Cortex of kidney (tissue), 1 donor: ENCODE results near the gene KBTBD7.

Experiments
- DNase-seq: peaks from one replicate; lab custom pipeline; 2025; lab: John Stamatoyannopoulos, UW

The KBTBD7 gene, protein sequence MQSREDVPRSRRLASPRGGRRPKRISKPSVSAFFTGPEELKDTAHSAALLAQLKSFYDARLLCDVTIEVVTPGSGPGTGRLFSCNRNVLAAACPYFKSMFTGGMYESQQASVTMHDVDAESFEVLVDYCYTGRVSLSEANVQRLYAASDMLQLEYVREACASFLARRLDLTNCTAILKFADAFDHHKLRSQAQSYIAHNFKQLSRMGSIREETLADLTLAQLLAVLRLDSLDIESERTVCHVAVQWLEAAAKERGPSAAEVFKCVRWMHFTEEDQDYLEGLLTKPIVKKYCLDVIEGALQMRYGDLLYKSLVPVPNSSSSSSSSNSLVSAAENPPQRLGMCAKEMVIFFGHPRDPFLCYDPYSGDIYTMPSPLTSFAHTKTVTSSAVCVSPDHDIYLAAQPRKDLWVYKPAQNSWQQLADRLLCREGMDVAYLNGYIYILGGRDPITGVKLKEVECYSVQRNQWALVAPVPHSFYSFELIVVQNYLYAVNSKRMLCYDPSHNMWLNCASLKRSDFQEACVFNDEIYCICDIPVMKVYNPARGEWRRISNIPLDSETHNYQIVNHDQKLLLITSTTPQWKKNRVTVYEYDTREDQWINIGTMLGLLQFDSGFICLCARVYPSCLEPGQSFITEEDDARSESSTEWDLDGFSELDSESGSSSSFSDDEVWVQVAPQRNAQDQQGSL

DNA sequence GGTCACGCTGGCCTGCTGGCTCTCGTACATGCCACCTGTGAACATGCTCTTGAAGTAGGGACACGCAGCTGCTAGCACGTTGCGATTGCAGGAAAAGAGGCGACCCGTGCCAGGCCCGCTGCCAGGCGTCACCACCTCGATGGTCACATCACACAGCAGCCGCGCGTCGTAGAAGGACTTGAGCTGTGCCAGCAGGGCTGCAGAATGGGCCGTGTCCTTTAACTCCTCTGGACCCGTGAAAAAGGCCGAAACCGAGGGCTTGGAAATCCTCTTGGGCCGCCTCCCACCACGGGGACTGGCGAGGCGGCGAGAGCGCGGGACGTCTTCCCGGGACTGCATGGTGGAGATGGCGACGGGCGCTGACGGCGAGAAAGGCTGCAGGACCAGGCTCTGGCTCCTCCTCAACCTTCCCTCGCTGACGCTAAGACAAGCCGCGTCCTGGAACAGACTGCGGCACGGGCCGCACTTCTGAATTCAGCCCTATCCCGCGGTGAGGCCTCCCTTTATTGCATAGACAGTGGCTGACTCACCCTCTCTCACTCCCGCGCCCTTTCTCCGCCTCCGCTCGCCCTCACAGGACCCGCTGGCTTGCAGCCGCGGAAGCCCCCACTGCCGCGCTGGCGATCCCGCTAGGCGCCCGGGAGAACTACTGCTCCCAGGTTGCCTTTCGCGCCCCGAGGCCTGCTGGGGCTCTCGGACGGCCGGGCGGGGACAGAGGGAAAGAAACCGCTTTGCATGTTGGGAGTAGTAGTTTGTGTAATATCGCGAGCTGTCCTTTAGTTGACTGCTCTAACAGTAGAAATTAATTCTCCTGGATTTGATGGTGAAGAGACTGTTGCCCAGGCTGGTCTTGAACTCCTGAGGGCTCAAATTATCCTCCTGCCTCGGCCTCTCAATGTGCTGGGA is at the start of gene KBTBD7:
Gene KBTBD7 (minus strand): TSS at position 651 of the 906 bp plus-strand sequence. CDS start 312 bp downstream, at position 339.
- peak; percentile 48 for DNase-seq

DNA sequence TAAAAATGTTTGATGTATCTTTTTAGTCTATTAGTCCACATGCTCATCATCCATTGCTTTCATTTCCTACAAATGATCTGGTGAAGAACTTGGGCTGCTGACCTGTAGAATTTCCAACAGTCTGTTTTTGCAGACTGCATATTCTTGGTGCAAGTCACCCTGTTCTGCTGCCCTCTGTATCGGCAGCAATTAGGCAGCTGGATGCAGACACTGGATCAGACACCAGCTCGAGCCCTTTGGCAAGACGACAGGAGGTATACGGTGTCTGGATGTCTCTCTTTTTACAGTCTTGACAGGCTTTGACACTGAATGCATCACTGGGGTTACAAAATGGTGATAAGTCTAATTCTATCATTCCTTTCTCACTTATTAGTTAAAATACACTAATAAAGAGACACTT is 47.3 kb upstream of the KBTBD7 start:
- DNase-seq: no peak

DNA sequence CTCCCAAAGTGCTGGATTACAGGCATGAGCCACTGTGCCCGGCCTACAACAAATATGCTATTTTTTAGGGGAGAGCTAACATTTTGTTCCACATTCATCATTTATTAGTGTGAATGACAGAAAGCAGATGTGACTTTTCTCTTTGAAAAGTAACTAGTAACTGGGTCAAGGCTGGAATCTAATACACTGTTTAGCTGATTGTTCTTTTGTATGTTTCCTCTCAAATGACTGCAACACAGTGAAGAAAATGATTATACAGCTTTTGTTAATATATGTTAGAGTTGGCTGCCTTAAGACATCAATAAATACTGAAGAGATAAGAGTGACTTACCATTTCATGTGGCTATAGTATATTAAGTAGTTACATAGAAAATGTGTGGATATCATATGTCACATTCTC is 42.0 kb upstream of the KBTBD7 start:
- no peak for DNase-seq

DNA sequence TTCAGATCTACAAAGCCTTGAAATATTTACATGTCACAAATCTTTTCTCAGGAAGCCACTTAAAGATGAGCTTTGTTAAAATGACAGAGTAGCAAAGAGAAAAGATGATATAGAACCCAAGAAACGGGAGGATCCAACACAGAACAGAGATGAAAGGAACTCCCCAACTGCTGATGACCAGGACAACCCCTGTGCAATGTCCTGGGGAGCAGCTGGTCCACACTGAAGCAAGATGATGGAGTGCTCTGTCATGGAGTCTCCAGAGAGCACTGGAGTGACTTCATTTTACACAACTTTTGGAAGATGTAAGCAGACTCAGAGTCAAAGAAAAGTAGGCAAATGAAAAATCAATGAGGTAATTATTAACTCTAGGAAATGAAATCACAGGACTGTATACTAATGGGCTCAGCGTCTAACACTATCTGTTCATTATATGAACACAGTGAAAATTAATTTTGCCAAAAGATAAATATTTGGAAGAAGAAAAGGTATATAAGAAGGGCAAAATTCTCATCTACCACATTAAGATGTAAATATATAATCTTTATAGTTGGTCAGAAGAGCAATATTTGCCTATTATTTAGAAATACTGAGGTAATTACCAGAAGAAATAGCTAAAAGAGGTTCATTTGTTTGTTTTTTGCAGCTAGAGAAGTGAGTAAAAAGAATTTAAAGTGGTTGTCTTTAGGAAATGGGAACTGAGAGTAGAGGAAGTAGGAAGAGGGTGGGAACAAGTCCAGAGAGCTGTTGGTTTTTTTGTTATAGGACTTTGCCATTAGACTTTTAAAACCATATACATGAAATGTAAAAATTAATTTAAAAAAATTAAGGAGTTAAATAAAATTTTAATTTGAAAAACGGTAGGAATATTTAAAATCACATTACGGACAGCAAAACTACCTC is 38.5 kb upstream of the KBTBD7 start:
- no peak for DNase-seq

DNA sequence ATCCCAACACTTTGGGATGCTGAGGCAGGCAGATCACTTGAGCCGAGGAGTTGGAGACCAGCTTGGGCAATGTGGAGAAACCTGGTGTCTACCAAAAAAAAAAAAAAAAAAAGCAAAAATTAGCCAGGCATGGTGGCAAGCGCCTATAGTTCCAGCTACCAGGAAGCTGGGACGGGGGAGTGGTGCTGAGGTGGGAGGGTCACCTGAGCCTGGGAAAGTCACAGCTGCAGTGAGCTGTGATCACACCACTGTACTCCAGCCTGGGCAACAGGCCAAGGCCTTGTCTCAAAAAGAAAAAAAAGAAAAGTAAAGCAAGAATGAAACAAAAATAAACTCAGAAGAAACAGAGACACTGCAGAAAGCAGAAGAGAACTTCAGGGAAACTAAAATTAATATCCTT is 37.4 kb upstream of the KBTBD7 start:
- DNase-seq: no peak

DNA sequence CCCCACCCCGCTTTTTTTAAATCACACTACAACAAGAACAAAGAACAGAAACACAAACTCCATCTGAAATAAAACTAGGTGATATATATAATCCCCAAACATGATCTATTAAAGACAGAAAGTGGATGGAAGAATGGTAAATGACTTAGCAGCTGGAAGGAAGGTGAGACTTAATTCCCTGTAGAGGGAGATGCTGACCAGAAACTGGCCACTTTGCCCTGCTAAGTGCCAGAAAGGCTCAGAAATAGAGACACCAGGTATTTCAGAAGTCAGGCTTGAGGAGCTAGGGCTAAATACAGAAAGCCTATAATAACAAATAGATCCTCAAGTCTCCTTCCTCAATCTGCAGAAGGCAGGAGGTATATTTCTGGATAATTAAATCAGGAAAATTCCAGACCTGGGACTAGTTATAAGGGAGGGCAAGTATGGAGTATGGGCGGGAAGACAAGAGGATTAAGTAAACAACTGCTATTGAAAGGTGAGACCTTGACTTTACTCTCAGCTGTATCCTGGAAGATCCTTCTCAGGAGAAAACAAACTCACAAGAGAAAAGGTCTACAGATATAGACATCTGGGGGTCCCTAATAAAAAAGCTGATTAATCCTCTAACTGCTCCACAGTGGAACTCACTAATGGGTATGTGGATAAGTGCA is 36.8 kb upstream of the KBTBD7 start:
- no peak for DNase-seq

DNA sequence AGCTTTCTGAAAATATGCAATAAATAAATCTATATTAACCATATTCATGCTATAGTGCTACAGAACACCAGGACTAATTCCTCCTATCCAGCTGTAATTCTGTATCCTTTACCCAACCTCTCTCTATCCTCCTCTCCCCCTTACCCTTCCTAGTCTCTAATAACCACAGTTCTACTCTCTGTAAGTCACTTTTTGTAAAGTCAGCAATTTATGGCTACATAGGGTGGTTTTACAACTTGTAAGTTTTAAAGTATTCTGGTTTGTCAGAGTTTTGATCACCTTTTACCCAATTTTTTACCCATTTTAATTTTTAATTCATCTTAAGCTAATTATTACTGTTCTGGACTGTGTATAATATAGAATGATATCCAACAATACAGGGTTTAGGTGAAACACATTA is 35.0 kb upstream of the KBTBD7 start:
- no peak for DNase-seq

DNA sequence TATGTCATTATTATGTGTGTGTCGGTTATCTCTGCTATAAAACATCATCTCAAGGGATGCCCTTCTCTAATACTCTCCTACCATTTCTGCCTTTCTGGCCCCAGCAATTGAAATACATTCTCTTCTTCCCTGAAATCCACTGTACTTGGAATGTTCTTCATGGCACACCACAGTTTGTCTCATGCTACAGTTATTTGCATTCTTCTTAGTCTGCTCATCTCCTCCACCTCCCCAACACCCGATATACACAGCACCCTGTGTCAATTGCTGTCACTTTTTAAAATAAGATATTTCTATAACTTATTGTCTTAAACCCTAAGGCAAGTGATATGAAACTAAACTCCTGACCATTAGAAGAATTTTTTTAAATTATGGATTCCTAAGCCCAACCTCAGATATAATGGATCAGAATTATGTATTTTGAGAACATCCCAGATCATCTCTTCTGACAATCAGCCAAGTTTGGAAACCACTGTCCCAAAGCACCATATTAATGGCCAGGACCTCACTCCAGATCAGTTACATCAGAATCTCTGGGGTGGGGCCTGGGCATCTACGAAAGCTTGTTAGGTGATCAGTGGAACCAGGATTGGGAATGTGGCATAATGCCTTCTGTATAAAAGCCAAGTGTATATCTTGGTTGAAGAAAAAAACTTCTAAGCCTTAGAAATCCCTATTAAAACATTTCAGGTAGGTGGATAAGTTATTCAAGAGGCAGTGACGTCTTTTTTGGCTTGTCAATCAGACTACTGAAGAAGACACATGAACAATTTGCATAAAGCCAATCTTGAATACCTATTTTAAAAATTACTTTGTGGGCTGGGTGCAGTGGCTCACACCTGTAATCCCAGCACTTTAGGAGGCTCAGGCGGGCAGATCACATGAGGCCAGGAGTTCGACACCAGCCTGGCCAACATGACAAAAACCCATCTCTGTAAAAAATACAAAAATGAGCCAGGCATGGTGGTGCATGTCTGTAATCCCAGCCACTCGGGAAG is 30.0 kb upstream of the KBTBD7 start:
- no peak for DNase-seq

DNA sequence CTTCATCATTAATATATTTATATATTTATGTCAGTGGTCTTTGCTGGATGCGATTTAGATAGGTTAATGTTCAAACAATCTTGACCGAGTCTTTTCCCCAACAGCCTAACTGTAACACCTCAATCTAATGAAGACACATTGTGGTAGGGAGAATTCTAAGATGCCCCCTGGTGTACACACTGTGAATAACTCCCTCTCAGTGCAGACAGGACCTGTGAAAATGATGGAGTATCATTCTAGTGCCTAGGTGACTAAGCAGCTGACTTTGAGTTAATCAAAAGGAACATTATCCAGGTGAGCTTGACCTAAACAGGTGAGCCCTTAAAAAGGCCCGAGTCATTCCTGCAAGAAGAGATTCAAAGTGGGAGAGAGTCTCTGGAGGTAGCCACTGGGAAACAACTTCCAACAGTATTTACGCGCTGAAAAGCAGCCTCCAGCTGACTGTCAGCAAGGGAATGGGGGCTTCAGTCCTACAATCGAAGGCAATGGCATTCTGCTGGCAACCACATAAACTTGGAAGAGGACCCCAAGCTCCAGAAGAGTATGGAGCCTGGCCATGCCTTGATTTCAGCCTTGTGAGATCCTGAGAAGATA is 28.0 kb upstream of the KBTBD7 start:
- DNase-seq: no peak

DNA sequence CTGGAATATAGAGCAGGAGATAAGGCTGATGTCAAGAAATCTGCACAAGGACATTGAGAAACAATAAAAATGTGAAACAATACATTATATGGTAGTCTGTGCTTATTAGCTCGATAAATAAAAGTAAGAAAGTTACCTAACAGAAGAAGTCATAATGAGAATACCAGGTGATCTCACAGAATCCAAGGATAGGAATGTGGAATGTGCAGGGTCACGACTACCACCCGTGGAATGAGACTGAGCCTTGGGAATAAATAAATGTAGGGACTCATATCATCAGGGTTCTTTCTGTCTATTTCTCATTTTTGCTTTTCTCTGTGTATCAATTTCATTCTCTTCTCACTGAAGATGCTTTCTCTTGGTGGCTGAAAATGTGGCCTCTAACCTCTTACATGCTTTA is 26.0 kb upstream of the KBTBD7 start:
- no peak for DNase-seq

DNA sequence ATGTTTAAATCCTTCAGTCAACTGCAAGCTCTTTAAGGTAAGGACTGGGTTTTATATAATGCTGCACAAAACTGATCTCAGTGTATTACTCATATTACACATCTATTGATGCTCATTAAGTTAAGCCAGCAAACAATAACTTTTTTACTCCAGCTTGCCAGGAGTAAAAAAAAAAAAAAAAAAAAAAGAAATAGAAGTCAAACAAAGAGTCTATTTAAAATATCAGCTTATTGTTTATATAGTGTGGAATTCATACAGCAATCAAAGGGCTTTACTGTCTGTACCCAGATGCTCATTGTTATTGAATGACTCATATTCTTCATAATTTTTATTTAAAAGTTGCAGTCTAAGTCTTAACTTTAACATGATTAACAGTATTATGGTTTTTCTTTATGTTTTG is 21.8 kb upstream of the KBTBD7 start:
- no peak for DNase-seq

DNA sequence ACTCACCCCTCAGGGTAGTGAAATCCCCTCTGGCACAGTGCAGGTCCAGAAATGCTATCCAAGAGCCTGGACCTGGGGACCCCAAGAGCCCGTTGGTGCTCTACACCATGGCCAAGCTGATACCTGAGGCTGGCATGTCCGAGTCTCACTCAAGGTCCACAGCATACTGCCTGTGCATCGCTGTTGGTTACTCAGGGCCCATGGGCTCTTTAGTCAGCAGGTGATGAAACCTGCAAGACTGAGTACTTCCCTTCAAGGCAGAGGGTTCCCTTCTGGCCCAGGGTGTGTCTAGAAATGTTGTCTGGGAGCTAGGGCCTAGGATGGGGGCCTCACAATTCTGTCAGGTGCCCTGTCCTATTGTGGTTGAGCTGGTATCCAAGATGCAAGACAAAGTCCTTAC is 19.6 kb upstream of the KBTBD7 start:
- no peak for DNase-seq

DNA sequence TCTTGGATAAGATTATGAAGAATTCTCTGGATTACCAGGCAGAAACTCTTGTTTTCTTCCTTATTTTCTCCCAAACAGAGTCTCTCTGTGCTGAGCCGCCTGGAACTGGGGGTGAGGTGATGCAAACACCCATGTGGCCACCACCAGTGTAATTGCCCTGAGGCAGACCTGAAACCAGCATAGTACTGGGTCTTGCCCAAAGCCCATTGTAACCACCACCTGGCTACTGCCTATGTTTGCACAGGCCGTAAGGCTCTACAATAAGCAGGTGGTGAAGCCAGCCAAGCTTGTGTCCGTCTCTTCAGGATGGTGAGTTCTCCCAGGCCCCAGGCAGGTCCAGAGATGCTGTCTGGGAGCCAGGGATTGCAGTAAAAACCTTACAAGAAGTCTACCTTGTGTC is 18.9 kb upstream of the KBTBD7 start:
- no peak for DNase-seq

DNA sequence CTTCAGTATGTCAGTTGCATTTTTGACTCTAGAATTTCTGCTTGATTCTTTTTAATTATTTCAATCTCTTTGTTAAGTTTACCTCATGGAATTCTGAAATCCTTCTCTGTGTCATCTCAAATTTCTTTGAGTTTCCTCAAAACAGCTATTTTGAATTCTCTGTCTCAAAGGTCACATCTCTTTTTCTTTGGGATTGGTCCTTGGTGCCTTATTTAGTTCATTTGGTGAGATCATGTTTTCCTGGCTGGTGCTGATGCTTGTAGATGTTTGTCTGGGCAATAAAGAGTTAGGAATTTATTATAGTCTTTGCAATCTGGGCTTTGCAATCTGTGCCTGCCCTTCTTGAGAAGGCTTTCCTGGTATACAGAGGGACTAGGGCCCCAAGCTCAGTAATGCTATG is 18.5 kb upstream of the KBTBD7 start:
- DNase-seq: no peak

DNA sequence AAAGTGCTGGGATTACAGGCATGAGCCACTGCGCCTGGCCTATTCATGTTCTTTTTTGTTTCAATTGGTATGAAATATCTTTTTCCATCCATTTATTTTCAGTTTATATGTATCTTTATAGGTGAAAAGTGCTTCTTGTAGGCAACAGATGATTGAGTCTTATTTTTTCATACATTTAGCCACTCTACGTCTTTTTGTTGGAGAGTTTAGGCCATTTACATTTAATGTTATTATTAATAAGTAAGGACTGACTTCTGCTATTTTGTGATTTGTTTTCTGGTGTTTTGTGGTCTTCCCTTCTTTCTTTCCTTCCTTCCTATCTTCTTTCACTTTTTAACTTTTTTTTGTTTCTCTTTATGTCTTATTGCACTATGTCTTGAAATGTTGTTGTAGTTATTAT is 16.7 kb upstream of the KBTBD7 start:
- no peak for DNase-seq

DNA sequence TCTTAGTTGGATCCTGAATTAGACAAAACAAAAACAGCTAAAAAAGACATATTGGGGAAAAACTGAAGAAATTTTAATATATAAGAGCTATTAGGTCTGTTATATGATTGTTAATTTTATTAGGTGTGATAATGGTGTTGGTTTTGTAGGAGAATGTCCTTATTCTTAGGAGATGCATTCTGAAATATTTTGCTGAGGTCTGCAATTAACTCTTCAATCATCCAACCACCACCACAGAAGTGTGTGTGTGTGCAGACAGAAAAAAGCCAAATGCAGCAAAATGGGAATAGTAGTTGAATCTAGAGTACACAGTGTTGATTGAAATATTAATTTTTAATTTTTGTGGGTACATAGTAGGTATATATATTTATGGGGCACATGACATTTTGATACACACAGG is 12.1 kb upstream of the KBTBD7 start:
- no peak for DNase-seq

DNA sequence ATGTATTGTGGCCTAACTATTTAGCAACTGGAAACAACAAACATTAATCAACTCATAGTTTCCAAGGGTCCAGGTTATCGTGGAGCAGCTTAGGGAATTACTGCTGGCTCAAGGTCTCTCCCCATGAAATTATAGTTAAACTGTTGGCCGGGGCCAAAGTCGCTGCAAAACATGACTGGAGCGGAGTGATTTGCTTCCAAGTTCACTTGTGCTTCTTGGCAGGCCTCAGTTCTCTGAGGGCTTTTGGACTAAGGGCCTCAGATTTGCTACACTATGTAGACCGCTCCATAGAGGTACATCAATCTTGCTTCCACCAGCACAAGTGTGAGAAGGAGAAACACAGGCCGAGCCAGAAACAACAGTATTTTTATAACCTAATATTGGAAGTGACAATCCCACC is 9.4 kb upstream of the KBTBD7 start:
- DNase-seq: no peak

DNA sequence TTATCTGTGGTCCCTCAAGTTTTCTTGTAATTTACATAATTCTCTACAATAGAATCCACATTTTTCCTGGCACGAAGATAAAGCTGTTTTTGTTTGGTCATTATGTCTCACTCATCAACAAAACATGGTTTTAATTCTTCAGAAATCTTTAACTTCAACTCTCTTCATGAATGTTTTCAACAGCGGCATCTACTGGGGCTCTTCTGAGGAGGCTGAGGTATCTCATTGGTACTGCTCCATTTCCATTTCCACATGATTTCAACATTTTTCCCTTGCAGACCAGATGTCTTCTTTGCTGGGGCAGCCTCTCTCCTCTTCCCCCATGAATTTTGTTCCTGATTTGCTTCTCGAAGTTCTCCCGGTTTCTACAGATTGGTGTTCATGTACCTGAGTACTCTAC is 5.8 kb upstream of the KBTBD7 start:
- no peak for DNase-seq

DNA sequence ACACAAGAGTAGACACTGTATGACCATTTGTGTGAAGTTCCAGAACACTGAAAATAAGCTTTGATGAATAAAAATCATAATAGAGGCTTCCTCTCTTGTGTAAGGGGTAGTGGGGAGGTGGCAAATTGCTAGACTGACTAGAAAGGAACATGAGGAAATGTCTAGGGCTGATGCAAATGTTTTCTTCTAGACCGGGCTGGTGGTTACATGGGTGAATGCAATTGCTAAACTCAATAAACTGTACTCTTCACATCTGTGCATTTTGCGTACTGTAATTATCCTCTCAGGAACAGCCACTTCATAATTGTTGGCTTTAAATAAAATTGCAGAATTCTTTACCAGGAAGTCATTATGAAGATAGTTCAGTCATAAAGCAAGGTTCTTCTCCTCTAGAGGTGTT is 5.2 kb upstream of the KBTBD7 start:
- no peak for DNase-seq
